DMS53 treated with DMSO at 0.1 percent for 48 hours (cell line): ENCODE results near the gene CHD5.

Experiments used
- DNase-seq: peaks from one replicate; lab custom pipeline; 2025; ENCODE audit not compliant: unreplicated experiment; lab: John Stamatoyannopoulos, UW

The CHD5 gene

GRCh38 chr1:6154525-6155319, 25.4 kb downstream of the CHD5 start:
- DNase-seq = no peak

GRCh38 chr1:6152882-6153281, 27.2 kb downstream of the CHD5 start:
- no peak for DNase-seq

GRCh38 chr1:6152181-6152580, 27.9 kb downstream of the CHD5 start:
- no peak for DNase-seq

- no peak for DNase-seq
Measured at GRCh38 chr1:6151291-6151822, 28.8 kb downstream of the CHD5 start.

- no peak for DNase-seq
Measured at GRCh38 chr1:6150006-6150938, 29.8 kb downstream of the CHD5 start.

- no peak for DNase-seq
Measured at GRCh38 chr1:6149597-6149996, 30.5 kb downstream of the CHD5 start.

GRCh38 chr1:6148497-6149241, 31.5 kb downstream of the CHD5 start:
- DNase-seq = peak; percentile 58

- no peak for DNase-seq
Measured at GRCh38 chr1:6145864-6146410, 34.2 kb downstream of the CHD5 start.

GRCh38 chr1:6145396-6145750, 34.7 kb downstream of the CHD5 start:
- no peak for DNase-seq

- no peak for DNase-seq
Measured at GRCh38 chr1:6144647-6145395, 35.3 kb downstream of the CHD5 start.

GRCh38 chr1:6144175-6144574, 35.9 kb downstream of the CHD5 start:
- no peak for DNase-seq

GRCh38 chr1:6143395-6143794, 36.7 kb downstream of the CHD5 start:
- no peak for DNase-seq

- no peak for DNase-seq
Measured at GRCh38 chr1:6142734-6143133, 37.4 kb downstream of the CHD5 start.

- DNase-seq = no peak
Measured at GRCh38 chr1:6142036-6142621, 38.0 kb downstream of the CHD5 start.

GRCh38 chr1:6141592-6141991, 38.5 kb downstream of the CHD5 start:
- DNase-seq = no peak

- no peak for DNase-seq
Measured at GRCh38 chr1:6140413-6140812, 39.7 kb downstream of the CHD5 start.

GRCh38 chr1:6137758-6138157, 42.4 kb downstream of the CHD5 start:
- DNase-seq = no peak

- DNase-seq = no peak
Measured at GRCh38 chr1:6136516-6137220, 43.5 kb downstream of the CHD5 start.
